Myocyte (in vitro differentiated cells): Measurements from ENCODE around the gene SYNPO2. TPM values are rescaled to one million over a fixed set of nuclear protein-coding genes. Genes with fewer than 3 reads are reported as not detected.

Experiments
- DNase-seq: peaks from one replicate; pipeline ENCODE4 v3.0.0-alpha.2; 2012; ENCODE audit warnings: low read depth
- total RNA-seq: library from RNA; depleted of rRNA; stranded (reverse); fragments of >200 nt; gene quantifications from 2 replicates; pipeline ENCODE4 v1.2.3, GENCODE V29; 2014

The SYNPO2 gene
- total RNA-seq, 1 donor from 2014 or later: 567 TPM

DNA sequence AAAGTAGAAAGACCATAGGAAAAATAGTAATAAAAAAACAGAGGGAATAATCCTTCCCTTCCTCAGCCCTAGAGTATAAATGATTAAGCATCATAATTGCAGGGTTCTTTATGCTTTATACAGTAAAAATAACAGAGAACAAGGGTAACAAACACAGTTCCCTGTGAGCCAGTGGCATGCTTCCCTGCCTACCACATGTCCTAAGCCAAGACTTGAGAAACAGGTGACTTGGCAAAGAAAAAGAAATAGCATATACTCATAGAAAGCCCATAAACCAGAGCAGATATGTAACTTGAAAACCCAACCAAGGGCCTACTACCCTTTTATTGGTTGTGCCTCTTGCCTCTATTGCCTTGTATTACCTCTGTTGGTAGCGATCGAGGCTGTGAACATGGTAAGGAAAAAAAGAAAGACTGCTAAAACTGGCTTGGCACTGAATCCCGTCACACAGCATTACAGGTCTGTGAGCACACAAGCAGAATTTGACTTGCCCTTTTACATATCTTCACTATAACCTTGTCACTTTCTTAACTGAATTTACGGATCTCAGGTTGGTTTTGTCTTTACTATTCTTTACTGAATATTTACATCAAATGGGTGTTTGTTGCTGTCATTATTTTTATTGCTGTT is 216.1 kb downstream of the SYNPO2 start:
- DNase-seq: no peak

DNA sequence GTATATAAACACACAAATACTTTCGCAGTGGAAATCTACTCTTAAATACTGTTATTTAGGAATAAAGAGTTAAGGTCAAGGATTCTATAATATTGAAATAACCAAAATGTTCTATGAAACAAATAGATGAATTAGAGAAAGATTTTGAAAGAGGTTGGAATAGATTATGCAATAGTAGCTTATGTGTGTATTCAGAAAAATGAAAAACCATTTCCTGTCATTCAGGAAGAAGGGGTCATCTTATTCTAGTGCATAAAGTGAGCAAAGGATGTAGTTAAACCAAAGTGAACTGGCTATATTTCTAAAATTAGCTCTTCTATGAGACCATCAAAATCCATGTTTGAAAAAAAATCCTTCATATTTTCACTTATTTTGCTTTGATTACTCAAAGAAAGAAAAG is 217.0 kb downstream of the SYNPO2 start:
- no peak for DNase-seq

DNA sequence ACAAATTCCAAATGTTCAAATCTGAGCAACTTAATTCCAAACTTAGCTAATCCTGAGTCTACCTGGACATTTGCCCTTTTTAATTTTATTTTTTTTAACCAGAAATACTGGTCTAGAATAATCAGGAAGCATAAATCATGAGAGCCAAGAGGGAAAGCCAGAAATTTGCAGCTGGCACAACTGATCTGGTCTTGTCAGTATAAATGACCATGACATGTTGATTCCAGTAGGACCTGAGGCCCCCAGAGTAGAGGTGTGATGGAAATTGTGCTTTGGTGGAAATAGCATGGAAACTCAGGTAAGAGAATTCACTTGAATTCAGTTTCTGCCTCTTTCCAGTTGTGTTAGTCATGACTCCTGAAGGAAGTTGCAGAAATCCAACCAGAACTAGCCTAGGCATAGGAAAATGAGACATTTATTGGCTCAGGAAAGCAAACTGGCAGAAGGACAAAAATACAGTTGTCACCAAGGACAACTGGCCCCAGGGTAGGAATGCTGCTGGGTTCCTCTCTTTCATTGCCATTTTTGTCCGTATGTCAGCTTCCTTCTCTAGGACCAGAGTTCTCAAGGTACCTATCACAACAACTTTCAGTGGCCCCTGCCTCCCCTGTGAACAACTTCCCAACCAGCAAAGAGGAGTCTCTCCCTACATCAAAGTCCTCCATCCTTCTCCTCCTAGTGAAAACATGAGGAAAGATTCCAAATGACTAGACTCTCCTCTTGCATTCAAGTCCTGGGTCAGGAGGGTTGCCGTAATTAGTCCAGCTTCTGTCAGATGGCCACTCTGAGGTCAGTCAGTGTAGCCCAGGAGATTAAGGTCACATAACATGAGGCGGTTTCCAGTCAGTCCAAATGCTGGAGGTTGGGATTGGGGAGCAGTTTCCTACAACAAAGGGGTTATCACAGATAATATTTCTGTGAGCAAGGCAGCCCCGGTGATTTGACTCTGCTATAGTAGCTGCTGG is 217.7 kb downstream of the SYNPO2 start:
- DNase-seq: peak; percentile 84

DNA sequence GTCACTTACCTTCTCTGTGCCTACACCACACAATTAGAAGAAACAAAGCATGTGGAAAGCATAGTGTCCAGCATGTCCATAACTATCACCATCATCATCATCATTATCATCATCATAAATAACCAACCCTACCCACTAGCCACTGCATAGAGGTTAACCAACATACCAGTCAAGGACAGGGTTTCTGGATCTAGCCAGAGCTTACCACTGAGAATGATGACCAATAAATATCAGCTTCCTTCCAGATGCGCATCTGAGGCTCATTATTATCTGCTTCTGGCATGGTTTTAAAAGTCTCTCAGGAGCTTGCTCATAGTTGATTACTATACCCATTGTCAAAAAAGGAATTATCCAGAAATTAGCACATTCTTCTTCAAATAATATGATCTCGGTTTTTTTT is 221.5 kb downstream of the SYNPO2 start:
- DNase-seq: peak; percentile 60

Other genes starting within 250 kb of the SYNPO2 start
- 51.1 and 57.0 TPM in 2 replicates for gene METTL14, start 203.5 kb upstream of the SYNPO2 start, total RNA-seq
- gene SEC24D, start 52.7 kb upstream of the SYNPO2 start, total RNA-seq: 61.6 and 91.0 TPM in 2 replicates
- gene MYOZ2, start 247.0 kb downstream of the SYNPO2 start, total RNA-seq: 153 and 182 TPM in 2 replicates